ENCODE measurements around the gene SLC44A4. TPM values are rescaled to one million over a fixed set of nuclear protein-coding genes. Genes with fewer than 3 reads are reported as not detected.
A peak's percentile ranks its signal among the peaks of the same experiment; 100 is the strongest.

The SLC44A4 gene
- total and polyA plus RNA-seq, 7 donors, result 0.03 to 0.24 (median 0.14) TPM; not detected in 2

GRCh38 chr6:31836047-31836473 is 42.7 kb downstream of the SLC44A4 start:
- WGBS, 3 donors, result 15 to 17% (median 15%) methylated on average over 14 of the region's 14 CpGs
- H3K4me3 ChIP-seq, result peak overlapping the region; percentile 86
- H3K9me3 ChIP-seq, result no peaks in the 10 kb centered on the region
- TF ChIP-seq CTCF (IDR thresholded peaks at IDR 0.05), result no peak
- intact Hi-C loops (cut with DNase I), result loop anchor here in 1 of 2 donors (2.0 to 10.0 kb wide), 2 partner anchors 27 to 291 kb away; partner anchors contain the start of genes ATP6V1G2, DDX39B, NEU1 and NFKBIL1
- ATAC-seq, result no peak
- peak overlapping the region; percentile 90 for H3K27ac ChIP-seq
- no peaks in the 10 kb centered on the region for H3K27me3 ChIP-seq (ENCODE audit: insufficient read depth in 3 of 3, low read length in 2 of 3)
- H3K4me1 ChIP-seq, result peaks cover 42% of the 10 kb centered on the region
- peaks cover 10 to 50% of the 10 kb centered on the region in 2 donors for H3K36me3 ChIP-seq (ENCODE audit: insufficient read depth in 1 of 2, low read depth in 1 of 2)
- DNase-seq, result no peak

- Histone ChIP-seq H3K9me3 (no peaks in the 10 kb centered on the region), H3K4me1 (peaks cover 46% of the 10 kb centered on the region), H3K4me3 (peak overlapping the region; percentile 86), H3K36me3 (ENCODE audit: insufficient read depth in 1 of 2, low read depth in 1 of 2) (peaks cover 10 to 35% of the 10 kb centered on the region in 2 donors), H3K27ac (peak overlapping the region; percentile 90), H3K27me3 (ENCODE audit: insufficient read depth in 3 of 3, low read length in 2 of 3) (no peaks in the 10 kb centered on the region)
- DNase-seq, result peak; percentile 89 to 94
- 0 to 1% (median 0%) methylated on average over 59 of the region's 59 CpGs for WGBS, 3 donors
- ATAC-seq, result peak; percentile 85 to 89 (median 86)
- no peak for TF ChIP-seq CTCF (IDR thresholded peaks at IDR 0.05)
- intact Hi-C loops (cut with DNase I), result loop anchor here (2.0 to 10.0 kb wide), 6 partner anchors 28 to 290 kb away; partner anchors contain the start of genes ATP6V1G2 (in 1 of the 2), DDX39B (in 1 of the 2), EHMT2 (in 1 of the 2) and LY6G5C (in 1 of the 2)
These were observed 44.2 kb downstream of the SLC44A4 start for GRCh38 chr6:31834367-31835250.

GRCh38 chr6:31831350-31832215 is 47.2 kb downstream of the SLC44A4 start:
- ATAC-seq (no peak), DNase-seq (no peak)
- peak overlapping the region; percentile 74 for H3K4me3 ChIP-seq
- no peaks in the 10 kb centered on the region for H3K9me3 ChIP-seq
- intact Hi-C loops (cut with DNase I), result loop anchor here (2.0 to 10.0 kb wide), 5 partner anchors 34 to 287 kb away; partner anchors contain the start of genes ATP6V1G2 (in 1 of the 2), DDX39B (in 1 of the 2), LY6G5C (in 1 of the 2) and NFKBIL1 (in 1 of the 2)
- 68 to 86% (median 76%) methylated on average over 15 of the region's 15 CpGs for WGBS, 3 donors
- H3K27me3 ChIP-seq (ENCODE audit: insufficient read depth in 3 of 3, low read length in 2 of 3), result no peaks in the 10 kb centered on the region
- TF ChIP-seq CTCF (IDR thresholded peaks at IDR 0.05), result no peak
- H3K27ac ChIP-seq, result peak overlapping the region; percentile 90
- peaks cover 23% of the 10 kb centered on the region for H3K4me1 ChIP-seq
- H3K36me3 ChIP-seq (ENCODE audit: insufficient read depth in 1 of 2, low read depth in 1 of 2), result peaks cover 0 to 7% of the 10 kb centered on the region in 2 donors

GRCh38 chr6:31830886-31831335 is 47.9 kb downstream of the SLC44A4 start:
- H3K9me3 ChIP-seq, result no peaks in the 10 kb centered on the region
- intact Hi-C loops (cut with DNase I), result loop anchor here (2.0 to 10.0 kb wide), 5 partner anchors 34 to 286 kb away; partner anchors contain the start of genes ATP6V1G2 (in 1 of the 2), DDX39B (in 1 of the 2), LY6G5C (in 1 of the 2) and NFKBIL1 (in 1 of the 2)
- no peak for ATAC-seq
- H3K4me1 ChIP-seq, result peaks cover 22% of the 10 kb centered on the region
- TF ChIP-seq CTCF (IDR thresholded peaks at IDR 0.05), result no peak
- WGBS, 3 donors, result 31 to 59% (median 37%) methylated on average over 6 of the region's 6 CpGs
- no peak for DNase-seq
- peaks cover 0 to under 1% of the 10 kb centered on the region in 2 donors for H3K36me3 ChIP-seq (ENCODE audit: insufficient read depth in 1 of 2, low read depth in 1 of 2)
- H3K4me3 ChIP-seq, result peak overlapping the region; percentile 74
- H3K27ac ChIP-seq, result peak overlapping the region; percentile 90
- H3K27me3 ChIP-seq (ENCODE audit: insufficient read depth in 3 of 3, low read length in 2 of 3), result no peaks in the 10 kb centered on the region

Measured in psoas muscle (tissue), 8 donors.